Mesothelial cell of epicardium (in vitro differentiated cells): ENCODE results near the gene PROP1. TPM values are rescaled to one million over a fixed set of nuclear protein-coding genes. Genes with fewer than 3 reads are reported as not detected.

Source experiments
- DNase-seq, 2 experiments: peaks; one replicate each; pipeline ENCODE4 v3.0.0; 2021; ENCODE audit warnings: low spot score in 2 of 2; ENCODE audit not compliant: unreplicated experiment in 2 of 2
- H3K27ac Mint-ChIP-seq: 2 replicates; pipeline ENCODE4 v1.8.0; 2021; ENCODE audit warnings: mixed read lengths
- H3K27me3 Mint-ChIP-seq: 2 replicates; pipeline ENCODE4 v1.8.0; 2021; ENCODE audit warnings: low read depth, mixed read lengths
- H3K36me3 Mint-ChIP-seq: 2 replicates; pipeline ENCODE4 v1.8.0; 2021; ENCODE audit warnings: mixed read lengths
- H3K4me1 Mint-ChIP-seq: 2 replicates; pipeline ENCODE4 v1.8.0; 2021; ENCODE audit warnings: mixed read lengths
- H3K4me3 Mint-ChIP-seq: 2 replicates; pipeline ENCODE4 v1.8.0; 2021; ENCODE audit warnings: mild to moderate bottlenecking, moderate library complexity, mixed read lengths
- H3K9me3 Mint-ChIP-seq: 2 replicates; pipeline ENCODE4 v1.8.0; 2021; ENCODE audit warnings: mixed read lengths
- CTCF ChIP-seq: fragments of 200-600 bp; sonication (generic); IDR thresholded peaks from one replicate; pipeline ENCODE4 v1.5.0; 2021; ENCODE audit warnings: antibody characterized with exemption; ENCODE audit not compliant: unreplicated experiment
- total RNA-seq: library from RNA; stranded (reverse); gene quantifications from 3 replicates; pipeline ENCODE4 v1.2.1, GENCODE V29; 2021

The PROP1 gene
- total RNA-seq, 1 donor from 2014 or later: not detected

GRCh38 chr5:177997319-177997670 lies 1.3 kb upstream of the PROP1 start:
- H3K9me3 Mint-ChIP-seq: no peaks in the 10 kb centered on the region
- H3K36me3 Mint-ChIP-seq: no peaks in the 10 kb centered on the region
- peaks cover 11% of the 10 kb centered on the region for H3K27me3 Mint-ChIP-seq
- TF ChIP-seq CTCF: no peak
- no peak for DNase-seq
- H3K4me1 Mint-ChIP-seq: no peaks in the 10 kb centered on the region
- no peak overlapping the region for H3K27ac Mint-ChIP-seq
- no peak overlapping the region for H3K4me3 Mint-ChIP-seq

- Mint-ChIP-seq H3K27me3 (peaks cover 13% of the 10 kb centered on the region), H3K9me3 (no peaks in the 10 kb centered on the region), H3K27ac (no peak overlapping the region), H3K4me3 (no peak overlapping the region), H3K4me1 (no peaks in the 10 kb centered on the region), H3K36me3 (no peaks in the 10 kb centered on the region)
- no peak for DNase-seq
- TF ChIP-seq CTCF: no peak
Measured at GRCh38 chr5:177996660-177997318, 747 bp upstream of the PROP1 start.

- H3K36me3 Mint-ChIP-seq: no peaks in the 10 kb centered on the region
- H3K27ac Mint-ChIP-seq: no peak overlapping the region
- no peak for TF ChIP-seq CTCF
Measured at GRCh38 chr5:177994561-177995190, 1.4 kb downstream of the PROP1 start.

GRCh38 chr5:177994063-177994462 lies 2.0 kb downstream of the PROP1 start:
- no peak for TF ChIP-seq CTCF
- Mint-ChIP-seq H3K36me3 (no peaks in the 10 kb centered on the region), H3K4me1 (no peaks in the 10 kb centered on the region), H3K9me3 (no peaks in the 10 kb centered on the region), H3K27ac (no peak overlapping the region), H3K4me3 (no peak overlapping the region), H3K27me3 (peaks cover 13% of the 10 kb centered on the region)
- DNase-seq: no peak

More at GRCh38 chr5:177994561-177995190, 1.4 kb downstream of the PROP1 start:
- H3K4me3 Mint-ChIP-seq: no peak overlapping the region
- peaks cover 13% of the 10 kb centered on the region for H3K27me3 Mint-ChIP-seq
- no peak for DNase-seq
- no peaks in the 10 kb centered on the region for H3K4me1 Mint-ChIP-seq
- no peaks in the 10 kb centered on the region for H3K9me3 Mint-ChIP-seq

GRCh38 chr5:177992466-177992865 lies 3.6 kb downstream of the PROP1 start:
- no peak overlapping the region for H3K4me3 Mint-ChIP-seq
- H3K4me1 Mint-ChIP-seq: no peaks in the 10 kb centered on the region
- no peaks in the 10 kb centered on the region for H3K9me3 Mint-ChIP-seq
- no peak for DNase-seq
- no peak overlapping the region for H3K27ac Mint-ChIP-seq
- H3K27me3 Mint-ChIP-seq: peaks cover 13% of the 10 kb centered on the region
- H3K36me3 Mint-ChIP-seq: no peaks in the 10 kb centered on the region
- no peak for TF ChIP-seq CTCF
